Measurements from ENCODE around the gene LAMTOR1.

GRCh38 chr11:72111300-72112142 lies 8.4 kb upstream of the LAMTOR1 start:
- TF ChIP-seq CTCF (IDR thresholded peaks at IDR 0.05; ENCODE audit: insufficient read depth, low read depth, low read length) (no peak), EZH2 (IDR thresholded peaks at IDR 0.05; ENCODE audit: insufficient read depth, low read length) (no peak)
